IMR-90 (cell line): Measurements from ENCODE around the gene STK36. TPM values are rescaled to one million over a fixed set of nuclear protein-coding genes. Genes with fewer than 3 reads are reported as not detected.

ENCODE experiments used
- polyA plus RNA-seq, 3 experiments: library from polyadenylated mRNA; depleted of rRNA; stranded (reverse); fragments of >200 nt; gene quantifications; 2 replicates each; pipeline ENCODE4 v1.2.3, GENCODE V29; 2012; ENCODE audit warnings: low replicate concordance in 1 of 3
- total RNA-seq: library from RNA; depleted of rRNA; stranded (reverse); fragments of >200 nt; gene quantifications from 2 replicates; pipeline ENCODE4 v1.2.3, GENCODE V29; 2012; rRNA removed

The STK36 gene
- total and polyA plus RNA-seq, 2 of the 4 experiments (the other 2 are of a cell fraction): 17.6 to 44.5 TPM

Other genes starting within 250 kb of the STK36 start
- gene USP37, start 103.7 kb upstream of the STK36 start, total RNA-seq: 6.5 and 7.5 TPM in 2 replicates
- 1.2 and 1.6 TPM in 2 replicates for gene USP37, start 103.7 kb upstream of the STK36 start, polyA plus RNA-seq (2012; rRNA removed)
- gene CNOT9, start 103.2 kb upstream of the STK36 start, total RNA-seq: 70.5 and 71.0 TPM in 2 replicates
- 33.1 and 35.2 TPM in 2 replicates for gene CNOT9, start 103.2 kb upstream of the STK36 start, polyA plus RNA-seq (2012; rRNA removed)
- 1.4 and 2.0 TPM in 2 replicates for gene PLCD4, start 64.2 kb upstream of the STK36 start, total RNA-seq
- gene PLCD4, start 64.2 kb upstream of the STK36 start, polyA plus RNA-seq (2012; rRNA removed): 1.5 and 1.9 TPM in 2 replicates
- gene ZNF142, start 12.5 kb upstream of the STK36 start, total RNA-seq: 3.3 and 4.3 TPM in 2 replicates
- gene ZNF142, start 12.5 kb upstream of the STK36 start, polyA plus RNA-seq (2012; rRNA removed): 9.7 and 12.1 TPM in 2 replicates
- 39.1 and 39.2 TPM in 2 replicates for gene BCS1L, start 12.4 kb upstream of the STK36 start, total RNA-seq
- gene BCS1L, start 12.4 kb upstream of the STK36 start, polyA plus RNA-seq (2012; rRNA removed): 56.7 and 56.9 TPM in 2 replicates
- 54.4 and 56.5 TPM in 2 replicates for gene RNF25, start 84 bp upstream of the STK36 start, total RNA-seq
- gene RNF25, start 84 bp upstream of the STK36 start, polyA plus RNA-seq (2012; rRNA removed): 78.0 and 78.1 TPM in 2 replicates
- 8.3 and 9.0 TPM in 2 replicates for gene TTLL4, start 38.7 kb downstream of the STK36 start, total RNA-seq
- 22.8 and 22.9 TPM in 2 replicates for gene TTLL4, start 38.7 kb downstream of the STK36 start, polyA plus RNA-seq (2012; rRNA removed)
- 4.2 and 5.2 TPM in 2 replicates for gene CYP27A1, start 110.1 kb downstream of the STK36 start, total RNA-seq
- gene CYP27A1, start 110.1 kb downstream of the STK36 start, polyA plus RNA-seq (2012; rRNA removed): 4.5 and 5.3 TPM in 2 replicates
- not detected in 2 replicates for gene PRKAG3, start 159.7 kb downstream of the STK36 start, total RNA-seq
- gene PRKAG3, start 159.7 kb downstream of the STK36 start, polyA plus RNA-seq (2012; rRNA removed): not detected in 2 replicates
- not detected in 2 replicates for gene WNT6, start 187.7 kb downstream of the STK36 start, total RNA-seq
- not detected in 2 replicates for gene WNT6, start 187.7 kb downstream of the STK36 start, polyA plus RNA-seq (2012; rRNA removed)
- not detected in 2 replicates for gene WNT10A, start 208.8 kb downstream of the STK36 start, total RNA-seq
- gene WNT10A, start 208.8 kb downstream of the STK36 start, polyA plus RNA-seq (2012; rRNA removed): not detected in 2 replicates